Gastroesophageal sphincter (tissue), 4 donors: ENCODE measurements around the gene KCNJ3. TPM values are rescaled to one million over a fixed set of nuclear protein-coding genes. Genes with fewer than 3 reads are reported as not detected.

Experiments used
- ATAC-seq: fragments of 150-250 bp; one replicate; pipeline ENCODE4 v1.9.1; 2016; ENCODE audit warnings: mild to moderate bottlenecking, moderate library complexity
- H3K27ac ChIP-seq, 4 donors: fragments of 200-600 bp; sonication (generic) in 3 of 4; 1 replicate in 3 of 4; 2 replicates in 1 of 4; pipeline ENCODE4 v1.5.1; 2016 to 2019
- H3K27me3 ChIP-seq: fragments of 200-600 bp; sonication (generic); one replicate; pipeline ENCODE4 v1.5.1; 2019
- H3K36me3 ChIP-seq, 2 donors: fragments of 200-600 bp; sonication (generic); one replicate each; pipeline ENCODE4 v1.5.1; 2019; ENCODE audit warnings: control low read depth in 1 of 2
- H3K4me1 ChIP-seq, 3 donors: fragments of 200-600 bp; sonication (generic); 1 replicate in 2 of 3; 2 replicates in 1 of 3; pipeline ENCODE4 v1.5.1; 2016 to 2019; ENCODE audit warnings: control low read depth in 2 of 3
- H3K4me3 ChIP-seq, 2 donors: fragments of 200-600 bp; sonication (generic); one replicate each; pipeline ENCODE4 v1.5.1; 2019; ENCODE audit warnings: mild to moderate bottlenecking in 1 of 2, moderate library complexity in 1 of 2
- H3K9me3 ChIP-seq, 3 donors: fragments of 200-600 bp; sonication (generic); one replicate each; pipeline ENCODE4 v1.5.1; 2017 to 2019; ENCODE audit warnings: control low read depth in 2 of 3
- EP300 ChIP-seq: sonication (generic); formaldehyde crosslinking; IDR thresholded peaks from one replicate; pipeline ENCODE4 v1.6.1; 2017; ENCODE audit warnings: antibody characterized with exemption, mild to moderate bottlenecking
- POLR2A ChIP-seq, 2 donors: fragments of 450-650 bp; IDR thresholded peaks; one replicate each; pipeline ENCODE4 v1.6.1; 2017; ENCODE audit warnings: antibody characterized with exemption in 2 of 2, mild to moderate bottlenecking in 2 of 2, moderate library complexity in 1 of 2
- POLR2AphosphoS5 ChIP-seq: sonication (generic); formaldehyde crosslinking; IDR thresholded peaks from one replicate; pipeline ENCODE4 v1.6.1; 2017; ENCODE audit warnings: antibody characterized with exemption
- WGBS, 2 donors: methylation state at CpG; one replicate each; pipeline ENCODE4 v1.1.5; 2018; ENCODE audit warnings: low coverage in 1 of 2; 5-methylcytosine and 5-hydroxymethylcytosine counted together
- total RNA-seq, 4 donors: library from RNA; depleted of rRNA; stranded (reverse); fragments of >200 nt; gene quantifications; one replicate each; pipeline ENCODE4 v1.1.0, GENCODE V29; 2016
- TF ChIP-seq, protein P1 (sequence below), 4 experiments: fragments of 200-600 bp in 2 of 4; fragments of 450-650 bp in 2 of 4; sonication (generic) in 1 of 4; IDR thresholded peaks; one replicate each; pipeline ENCODE4 v1.5.1; 2017 to 2019; ENCODE audit warnings: antibody characterized with exemption in 4 of 4, mild to moderate bottlenecking in 2 of 4, moderate library complexity in 2 of 4

The KCNJ3 gene
- total RNA-seq, 4 donors from 2014 or later = 0.94 to 5.3 (median 1.5) TPM

- H3K27ac ChIP-seq = no peak overlapping the region
- ATAC-seq = no peak
- TF ChIP-seq, protein P1, sequence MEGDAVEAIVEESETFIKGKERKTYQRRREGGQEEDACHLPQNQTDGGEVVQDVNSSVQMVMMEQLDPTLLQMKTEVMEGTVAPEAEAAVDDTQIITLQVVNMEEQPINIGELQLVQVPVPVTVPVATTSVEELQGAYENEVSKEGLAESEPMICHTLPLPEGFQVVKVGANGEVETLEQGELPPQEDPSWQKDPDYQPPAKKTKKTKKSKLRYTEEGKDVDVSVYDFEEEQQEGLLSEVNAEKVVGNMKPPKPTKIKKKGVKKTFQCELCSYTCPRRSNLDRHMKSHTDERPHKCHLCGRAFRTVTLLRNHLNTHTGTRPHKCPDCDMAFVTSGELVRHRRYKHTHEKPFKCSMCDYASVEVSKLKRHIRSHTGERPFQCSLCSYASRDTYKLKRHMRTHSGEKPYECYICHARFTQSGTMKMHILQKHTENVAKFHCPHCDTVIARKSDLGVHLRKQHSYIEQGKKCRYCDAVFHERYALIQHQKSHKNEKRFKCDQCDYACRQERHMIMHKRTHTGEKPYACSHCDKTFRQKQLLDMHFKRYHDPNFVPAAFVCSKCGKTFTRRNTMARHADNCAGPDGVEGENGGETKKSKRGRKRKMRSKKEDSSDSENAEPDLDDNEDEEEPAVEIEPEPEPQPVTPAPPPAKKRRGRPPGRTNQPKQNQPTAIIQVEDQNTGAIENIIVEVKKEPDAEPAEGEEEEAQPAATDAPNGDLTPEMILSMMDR (IDR thresholded peaks at IDR 0.05) = no peak
- TF ChIP-seq EP300 = no peak
- TF ChIP-seq POLR2AphosphoS5 = no peak
- TF ChIP-seq POLR2A (IDR thresholded peaks at IDR 0.05) = no peak
- no peaks in the 10 kb centered on the region for H3K9me3 ChIP-seq
- no peaks in the 10 kb centered on the region for H3K27me3 ChIP-seq
- no peaks in the 10 kb centered on the region for H3K4me1 ChIP-seq
- no peaks in the 10 kb centered on the region for H3K36me3 ChIP-seq
- 54 to 56% methylated on average over 3 of the region's 3 CpGs for WGBS, 2 donors
- no peak overlapping the region for H3K4me3 ChIP-seq
These were observed 24.8 kb upstream of the KCNJ3 start for GRCh38 chr2:154673694-154674093.

- H3K27me3 ChIP-seq = no peaks in the 10 kb centered on the region
- H3K4me1 ChIP-seq = no peaks in the 10 kb centered on the region
- no peak for ATAC-seq
- H3K4me3 ChIP-seq = no peak overlapping the region
- H3K9me3 ChIP-seq = no peaks in the 10 kb centered on the region
- no peak overlapping the region for H3K27ac ChIP-seq
- H3K36me3 ChIP-seq = no peaks in the 10 kb centered on the region
- 77 to 81% methylated on average over 3 of the region's 3 CpGs for WGBS, 2 donors
- TF ChIP-seq, protein P1 (IDR thresholded peaks at IDR 0.05) = no peak
- no peak for TF ChIP-seq POLR2AphosphoS5
- TF ChIP-seq EP300 = no peak
- no peak for TF ChIP-seq POLR2A (IDR thresholded peaks at IDR 0.05)
These were observed 21.1 kb upstream of the KCNJ3 start for GRCh38 chr2:154677401-154677800.

DNA sequence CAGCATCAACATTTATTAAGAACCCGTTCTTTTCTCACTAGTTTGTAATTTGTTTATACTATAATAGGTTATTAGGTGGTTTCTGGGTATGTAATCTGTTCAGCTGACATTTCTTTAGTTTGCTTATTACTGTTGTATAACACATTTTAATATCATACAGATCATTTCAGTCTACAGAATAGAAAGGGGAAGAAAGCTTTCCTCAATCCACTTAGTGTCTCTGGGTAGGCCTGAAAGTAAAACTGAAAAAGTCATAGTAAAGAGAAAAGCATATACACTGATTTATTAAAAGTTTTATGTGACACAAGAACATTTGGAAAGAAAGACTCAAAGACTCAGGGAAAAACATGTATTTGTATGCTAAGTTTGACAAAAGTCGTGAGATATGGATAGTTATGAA, 16.8 kb upstream of the KCNJ3 start:
- Histone ChIP-seq H3K4me3 (no peak overlapping the region), H3K9me3 (no peaks in the 10 kb centered on the region), H3K27ac (no peak overlapping the region), H3K36me3 (no peaks in the 10 kb centered on the region), H3K4me1 (no peaks in the 10 kb centered on the region), H3K27me3 (no peaks in the 10 kb centered on the region)
- WGBS, 2 donors = 57 to 71% methylated on average over 2 of the region's 2 CpGs
- TF ChIP-seq POLR2A (IDR thresholded peaks at IDR 0.05) = no peak
- TF ChIP-seq, protein P1 (IDR thresholded peaks at IDR 0.05) = no peak
- TF ChIP-seq POLR2AphosphoS5 = no peak
- no peak for ATAC-seq

- no peak for ATAC-seq
- H3K27me3 ChIP-seq = no peaks in the 10 kb centered on the region
- H3K4me3 ChIP-seq = no peak overlapping the region
- H3K27ac ChIP-seq = no peak overlapping the region
- no peaks in the 10 kb centered on the region for H3K36me3 ChIP-seq
- H3K9me3 ChIP-seq = no peaks in the 10 kb centered on the region
- 84 to 86% methylated on average over 3 of the region's 3 CpGs for WGBS, 2 donors
- TF ChIP-seq POLR2AphosphoS5 (no peak), POLR2A (IDR thresholded peaks at IDR 0.05) (no peak), EP300 (no peak)
- TF ChIP-seq, protein P1 (IDR thresholded peaks at IDR 0.05) = no peak
- H3K4me1 ChIP-seq = no peaks in the 10 kb centered on the region
These were observed 12.3 kb upstream of the KCNJ3 start for GRCh38 chr2:154686162-154686561.

DNA sequence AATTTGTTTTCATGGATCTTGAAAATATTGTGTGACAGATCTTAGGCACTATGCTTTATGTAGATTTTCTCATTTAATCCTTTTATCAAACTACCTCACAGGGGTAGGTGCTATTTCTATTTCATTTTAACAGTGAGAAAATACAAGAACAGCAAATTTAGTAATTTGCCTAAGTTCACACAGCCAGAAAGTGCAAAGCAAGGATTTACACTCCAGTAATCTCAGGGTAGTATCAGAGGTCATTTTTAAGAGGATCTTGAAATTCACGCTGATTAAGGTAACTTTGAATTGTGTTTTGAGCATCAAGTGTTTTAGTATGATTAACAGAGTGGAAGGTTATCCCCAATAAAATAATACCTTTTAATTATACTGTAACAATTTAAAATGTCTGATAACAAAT, 10.1 kb upstream of the KCNJ3 start:
- Histone ChIP-seq H3K4me1 (no peaks in the 10 kb centered on the region), H3K36me3 (no peaks in the 10 kb centered on the region), H3K4me3 (no peak overlapping the region), H3K9me3 (no peaks in the 10 kb centered on the region), H3K27me3 (no peaks in the 10 kb centered on the region), H3K27ac (no peak overlapping the region)
- no peak for ATAC-seq
- 100% methylated on average over 1 of the region's 1 CpG for WGBS, 2 donors
- TF ChIP-seq EP300 = no peak
- TF ChIP-seq, protein P1 (IDR thresholded peaks at IDR 0.05) = no peak
- no peak for TF ChIP-seq POLR2AphosphoS5
- TF ChIP-seq POLR2A (IDR thresholded peaks at IDR 0.05) = no peak
